SK-N-MC (cell line): ENCODE results near the gene PPM1L.

Source experiments
- DNase-seq: peaks from one replicate; pipeline ENCODE4 v3.0.0-alpha.2; 2011; ENCODE audit warnings: low read depth, low spot score
- H3K27ac ChIP-seq: fragments of 200-600 bp; sonication (generic); 2 replicates; pipeline ENCODE4 v1.5.1; 2016; ENCODE audit warnings: mixed run types
- H3K36me3 ChIP-seq: fragments of 200-600 bp; sonication (generic); 2 replicates; pipeline ENCODE4 v1.6.1; 2017; ENCODE audit warnings: antibody characterized with exemption, low read length, mixed read lengths; ENCODE audit not compliant: insufficient read depth
- H3K4me3 ChIP-seq: fragments of 200-600 bp; sonication (generic); 2 replicates; pipeline ENCODE4 v1.5.1; 2016
- H3K9ac ChIP-seq: fragments of 200-600 bp; sonication (generic); 2 replicates; pipeline ENCODE4 v1.8.0; 2017; ENCODE audit warnings: mixed run types, mixed read lengths; ENCODE audit not compliant: insufficient read length
- H3K9me3 ChIP-seq: fragments of 200-600 bp; sonication (generic); 2 replicates; pipeline ENCODE4 v1.6.1; 2017; ENCODE audit warnings: low read depth, mild to moderate bottlenecking, antibody characterized with exemption, low read length, moderate library complexity, mixed read lengths
- EZH2 ChIP-seq: fragments of 200-600 bp; sonication (generic); IDR thresholded peaks from one replicate; pipeline ENCODE4 v1.6.1; 2017; ENCODE audit warnings: antibody characterized with exemption
- FOXP2 ChIP-seq: optimal IDR thresholded peaks from 2 replicates; pipeline ENCODE3; 2011; ENCODE audit warnings: mild to moderate bottlenecking, moderate library complexity; ENCODE audit not compliant: insufficient read depth; ENCODE audit errors: extremely low read length, control extremely low read depth
- POLR2AphosphoS5 ChIP-seq: IDR thresholded peaks from 2 replicates; pipeline ENCODE4 v1.6.1; 2012; ENCODE audit warnings: mild to moderate bottlenecking, low read depth, low read length, borderline replicate concordance

Gene PPM1L

GRCh38 chr3:161072751-161073150 is 316.7 kb downstream of the PPM1L start:
- Histone ChIP-seq H3K36me3 (no peaks in the 10 kb centered on the region), H3K9me3 (no peaks in the 10 kb centered on the region)
- DNase-seq = no peak

GRCh38 chr3:161073181-161073580 is 317.1 kb downstream of the PPM1L start:
- Histone ChIP-seq H3K9me3 (no peaks in the 10 kb centered on the region), H3K27ac (no peak overlapping the region), H3K9ac (no peak overlapping the region), H3K36me3 (no peaks in the 10 kb centered on the region), H3K4me3 (no peak overlapping the region)
- TF ChIP-seq FOXP2 = no peak
- no peak for TF ChIP-seq EZH2
- no peak for TF ChIP-seq POLR2AphosphoS5
- DNase-seq = no peak

More at GRCh38 chr3:161072751-161073150, 316.7 kb downstream of the PPM1L start:
- Histone ChIP-seq H3K27ac (no peak overlapping the region), H3K4me3 (no peak overlapping the region), H3K9ac (no peak overlapping the region)
- TF ChIP-seq POLR2AphosphoS5 = no peak
- no peak for TF ChIP-seq EZH2
- TF ChIP-seq FOXP2 = no peak

- TF ChIP-seq EZH2 (no peak), FOXP2 (no peak), POLR2AphosphoS5 (no peak)
- Histone ChIP-seq H3K9me3 (no peaks in the 10 kb centered on the region), H3K9ac (no peak overlapping the region), H3K4me3 (no peak overlapping the region), H3K27ac (no peak overlapping the region), H3K36me3 (no peaks in the 10 kb centered on the region)
- no peak for DNase-seq
Measured at GRCh38 chr3:161081633-161082032, 325.6 kb downstream of the PPM1L start.

GRCh38 chr3:161082063-161082462 is 326.0 kb downstream of the PPM1L start:
- TF ChIP-seq POLR2AphosphoS5 (no peak), FOXP2 (no peak), EZH2 (no peak)
- Histone ChIP-seq H3K9ac (no peak overlapping the region), H3K36me3 (no peaks in the 10 kb centered on the region), H3K4me3 (no peak overlapping the region), H3K9me3 (no peaks in the 10 kb centered on the region), H3K27ac (no peak overlapping the region)
- DNase-seq = no peak

- Histone ChIP-seq H3K9me3 (no peaks in the 10 kb centered on the region), H3K36me3 (no peaks in the 10 kb centered on the region), H3K9ac (no peak overlapping the region), H3K27ac (no peak overlapping the region), H3K4me3 (no peak overlapping the region)
- DNase-seq = no peak
- no peak for TF ChIP-seq POLR2AphosphoS5
- no peak for TF ChIP-seq EZH2
- TF ChIP-seq FOXP2 = no peak
Measured at GRCh38 chr3:161083131-161083530, 327.1 kb downstream of the PPM1L start.

- H3K4me3 ChIP-seq = no peak overlapping the region
- no peak for TF ChIP-seq FOXP2
- no peak for TF ChIP-seq EZH2
- no peak for TF ChIP-seq POLR2AphosphoS5
- no peak for DNase-seq
- H3K9me3 ChIP-seq = no peaks in the 10 kb centered on the region
- no peaks in the 10 kb centered on the region for H3K36me3 ChIP-seq
- H3K9ac ChIP-seq = no peak overlapping the region
- H3K27ac ChIP-seq = no peak overlapping the region
Measured at GRCh38 chr3:161084277-161084676, 328.2 kb downstream of the PPM1L start.

GRCh38 chr3:161093895-161094294 is 337.9 kb downstream of the PPM1L start:
- H3K9ac ChIP-seq = no peak overlapping the region
- DNase-seq = no peak
- H3K36me3 ChIP-seq = no peaks in the 10 kb centered on the region
- H3K27ac ChIP-seq = no peak overlapping the region
- H3K4me3 ChIP-seq = no peak overlapping the region
- no peak for TF ChIP-seq POLR2AphosphoS5
- no peaks in the 10 kb centered on the region for H3K9me3 ChIP-seq

- no peak overlapping the region for H3K27ac ChIP-seq
- no peak for TF ChIP-seq POLR2AphosphoS5
- no peak for TF ChIP-seq FOXP2
- no peak for TF ChIP-seq EZH2
- H3K36me3 ChIP-seq = no peaks in the 10 kb centered on the region
- H3K4me3 ChIP-seq = no peak overlapping the region
- H3K9me3 ChIP-seq = no peaks in the 10 kb centered on the region
- no peak overlapping the region for H3K9ac ChIP-seq
- no peak for DNase-seq
Measured at GRCh38 chr3:161096771-161097367, 340.8 kb downstream of the PPM1L start.

GRCh38 chr3:161100994-161101393 is 345.0 kb downstream of the PPM1L start:
- no peak for DNase-seq
- no peaks in the 10 kb centered on the region for H3K36me3 ChIP-seq
- H3K9me3 ChIP-seq = no peaks in the 10 kb centered on the region
- TF ChIP-seq FOXP2 = no peak
- H3K9ac ChIP-seq = no peak overlapping the region
- no peak overlapping the region for H3K27ac ChIP-seq
- H3K4me3 ChIP-seq = no peak overlapping the region
